PC-9 (cell line): ENCODE measurements around the gene KLK14. TPM values are rescaled to one million over a fixed set of nuclear protein-coding genes. Genes with fewer than 3 reads are reported as not detected.

Experiments used
- BruUV-seq: library from RNA; stranded (reverse); fragments of 400-500 nt; replicated peaks from 2 replicates; lab custom pipeline; 2021; lab: Mats Ljungman, UMichigan
- CTCF ChIA-PET: fragments of 300-600 bp; sonication (Branson Sonifier 250); formaldehyde crosslinking; loops from one replicate; lab custom pipeline; 2022; ENCODE audit warnings: antibody characterized with exemption; lab: Charles Lee
- POLR2A ChIA-PET: fragments of 300-600 bp; sonication (Branson Sonifier 250); formaldehyde crosslinking; loops from one replicate; lab custom pipeline; 2022; ENCODE audit warnings: antibody characterized with exemption; ENCODE audit not compliant: unreplicated experiment; lab: Charles Lee
- DNase-seq, 2 experiments: peaks; one replicate each; pipeline versions ENCODE4 v3.0.0 to v3.0.0-alpha.2; 2015 to 2022; ENCODE audit warnings: mixed read lengths in 1 of 2
- H2AFZ ChIP-seq: fragments of 200-600 bp; sonication (generic); 2 replicates; pipeline ENCODE4 v1.8.1; 2017; ENCODE audit warnings: antibody characterized with exemption
- H3F3A ChIP-seq: fragments of 200-600 bp; sonication (generic); 2 replicates; pipeline ENCODE4 v1.8.1; 2017; ENCODE audit warnings: antibody characterized with exemption, mild to moderate bottlenecking, low read depth; ENCODE audit not compliant: insufficient read depth
- H3K27ac ChIP-seq: fragments of 200-600 bp; sonication (generic); 2 replicates; pipeline ENCODE4 v1.6.1; 2016; ENCODE audit warnings: mixed run types
- H3K27me3 ChIP-seq: fragments of 200-600 bp; sonication (generic); 2 replicates; pipeline ENCODE4 v1.6.1; 2016; ENCODE audit warnings: low read depth, mixed run types; ENCODE audit not compliant: insufficient read depth
- H3K36me3 ChIP-seq: fragments of 200-600 bp; sonication (generic); 2 replicates; pipeline ENCODE4 v1.6.1; 2016; ENCODE audit warnings: low read depth, mixed run types
- H3K4me1 ChIP-seq: fragments of 200-600 bp; sonication (generic); replicated peaks from 2 replicates; pipeline ENCODE4 v1.6.1; 2016; ENCODE audit warnings: mixed run types; ENCODE audit not compliant: insufficient read depth
- H3K4me2 ChIP-seq: fragments of 200-600 bp; sonication (generic); 2 replicates; pipeline ENCODE4 v1.6.1; 2017; ENCODE audit warnings: mixed run types
- H3K4me3 ChIP-seq: fragments of 200-600 bp; sonication (generic); 2 replicates; pipeline ENCODE4 v1.6.1; 2016; ENCODE audit warnings: mixed run types
- H3K79me2 ChIP-seq: fragments of 200-600 bp; sonication (generic); 2 replicates; pipeline ENCODE4 v1.6.1; 2017; ENCODE audit warnings: low read depth, mixed run types
- H3K9me2 ChIP-seq: fragments of 200-600 bp; sonication (generic); 2 replicates; pipeline ENCODE4 v1.8.1; 2017; ENCODE audit warnings: mild to moderate bottlenecking; ENCODE audit not compliant: insufficient read depth
- H3K9me3 ChIP-seq: fragments of 200-600 bp; sonication (generic); 2 replicates; pipeline ENCODE4 v1.8.1; 2016; ENCODE audit warnings: low read depth; ENCODE audit not compliant: insufficient read depth
- H4K20me1 ChIP-seq: fragments of 200-600 bp; sonication (generic); 2 replicates; pipeline ENCODE4 v1.8.1; 2017; ENCODE audit not compliant: insufficient read depth
- CTCF ChIP-seq: fragments of 200-600 bp; sonication (generic); conservative IDR thresholded peaks from 2 replicates; pipeline ENCODE4 v1.6.1; 2017; ENCODE audit warnings: mixed run types, antibody characterized with exemption, mild to moderate bottlenecking, moderate library complexity
- EZH2 ChIP-seq: fragments of 200-600 bp; sonication (generic); IDR thresholded peaks from 2 replicates; pipeline ENCODE4 v1.8.0; 2017; ENCODE audit warnings: antibody characterized with exemption, low read depth
- intact Hi-C: fragments of 100-400 bp; cut with micrococcal nuclease; formaldehyde crosslinking; loops from one replicate; pipeline ENCODE4 v1.10.0; 2022; ENCODE audit not compliant: unreplicated experiment
- total RNA-seq: library from RNA; stranded (reverse); gene quantifications from 2 replicates; pipeline ENCODE4 v1.2.3, GENCODE V29; 2021

Gene KLK14
- total RNA-seq, 1 experiment from 2014 or later: 0.57 TPM

GRCh38 chr19:51034704-51035103 lies 48.0 kb downstream of the KLK14 start, which contains the start of gene KLK12:
Gene KLK12 (minus strand): TSS chr19:51035002. CDS start chr19:51034621, 381 bp downstream.
- CTCF ChIA-PET: interaction anchor here (0.6 kb wide), 1 partner anchor 329 kb away, joined by 3 read pairs; no protein-coding TSS in a partner anchor
- DNase-seq: peak in 1 of 2 experiments; percentile 37
- BruUV-seq: no TSS peak

GRCh38 chr19:51031880-51032225 lies 50.8 kb downstream of the KLK14 start:
- intact Hi-C loops: no loop called here
- no peaks in the 10 kb centered on the region for H3K36me3 ChIP-seq

More at GRCh38 chr19:51034704-51035103, 48.0 kb downstream of the KLK14 start, which contains the start of gene KLK12:
- Histone ChIP-seq H3K4me3 (no peak within 1 kb of the TSS), H3K27me3 (no peaks in the 10 kb centered on the region), H3K4me2 (0 out of 2 replicates have a peak within 1 kb of the TSS, but pooled peaks have one; percentile 4), H3F3A (no peaks in the 10 kb centered on the region), H3K9me3 (no peaks in the 10 kb centered on the region), H3K36me3 (no peaks in the 10 kb centered on the region), H2AFZ (no peak within 1 kb of the TSS), H4K20me1 (no peaks in the 10 kb centered on the region), H3K4me1 (no peaks in the 10 kb centered on the region), H3K79me2 (no peaks in the 10 kb centered on the region), H3K27ac (no peak within 1 kb of the TSS), H3K9me2 (no peaks in the 10 kb centered on the region)
- TF ChIP-seq CTCF (no peak), EZH2 (no peak)
- intact Hi-C loops: no loop called here
- POLR2A ChIA-PET: interaction anchor here (0.6 kb wide), 1 partner anchor 32 kb away, joined by 3 read pairs; no protein-coding TSS in a partner anchor

GRCh38 chr19:51031220-51031879 lies 51.3 kb downstream of the KLK14 start:
- H3F3A ChIP-seq: no peaks in the 10 kb centered on the region
- no peaks in the 10 kb centered on the region for H3K36me3 ChIP-seq
- CTCF ChIA-PET: no interaction called here
- no peaks in the 10 kb centered on the region for H3K9me3 ChIP-seq
- no peak overlapping the region for H3K4me3 ChIP-seq
- no peak overlapping the region for H2AFZ ChIP-seq
- H3K4me2 ChIP-seq: no peak overlapping the region
- DNase-seq: peak in 1 of 2 experiments; percentile 6
- 0 out of 2 replicates have a peak, but pooled peaks cover 8% of the 10 kb centered on the region for H3K27me3 ChIP-seq
- no peak overlapping the region for H3K27ac ChIP-seq
- no peaks in the 10 kb centered on the region for H3K79me2 ChIP-seq
- POLR2A ChIA-PET: no interaction called here
- H3K9me2 ChIP-seq: no peaks in the 10 kb centered on the region
- intact Hi-C loops: no loop called here
- H4K20me1 ChIP-seq: no peaks in the 10 kb centered on the region
- no peaks in the 10 kb centered on the region for H3K4me1 ChIP-seq
- no peak for TF ChIP-seq CTCF
- BruUV-seq: no TSS peak

More at GRCh38 chr19:51031880-51032225, 50.8 kb downstream of the KLK14 start:
- Histone ChIP-seq H3K4me1 (no peaks in the 10 kb centered on the region), H2AFZ (no peak overlapping the region), H4K20me1 (no peaks in the 10 kb centered on the region), H3K9me3 (no peaks in the 10 kb centered on the region), H3F3A (no peaks in the 10 kb centered on the region), H3K79me2 (no peaks in the 10 kb centered on the region), H3K4me3 (no peak overlapping the region), H3K9me2 (no peaks in the 10 kb centered on the region), H3K4me2 (no peak overlapping the region), H3K27me3 (0 out of 2 replicates have a peak, but pooled peaks cover 8% of the 10 kb centered on the region), H3K27ac (no peak overlapping the region)
- peak in 1 of 2 experiments; percentile 3 for DNase-seq
- TF ChIP-seq CTCF (no peak), EZH2 (no peak)
- CTCF ChIA-PET: no interaction called here
- POLR2A ChIA-PET: no interaction called here
- BruUV-seq: no TSS peak
